CD4-positive, alpha-beta T cell treated with Interleukin-15 for 4 hours (primary cell): Measurements from ENCODE around the gene CHRNA3.

Experiments
- DNase-seq: peaks from one replicate; pipeline ENCODE4 v3.0.0-alpha.2; 2020; ENCODE audit warnings: low spot score

CHRNA3 gene

DNA sequence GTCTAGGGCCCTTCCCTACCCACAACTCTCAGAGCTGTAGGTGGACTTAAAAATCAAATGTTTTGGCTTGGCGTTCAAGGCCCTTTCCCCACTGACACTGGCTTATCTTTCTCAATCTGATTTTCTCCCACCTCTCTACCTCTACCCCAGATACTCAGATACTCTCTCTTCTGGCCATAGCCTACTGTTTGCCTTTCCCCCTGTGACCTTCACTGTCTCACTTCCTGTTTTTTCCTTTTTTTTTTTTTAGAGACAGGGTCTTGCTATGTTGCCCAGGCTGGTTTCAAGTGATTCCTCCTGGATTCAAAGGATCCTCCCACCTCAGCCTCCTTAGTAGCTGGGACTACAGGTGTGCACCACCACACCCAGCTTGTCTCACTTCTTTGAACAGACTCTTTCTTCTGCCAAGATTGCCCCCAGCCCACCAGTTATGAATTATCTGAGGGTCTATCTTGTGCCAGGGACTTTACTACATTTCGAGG lies 15.6 kb upstream of the CHRNA3 start:
- no peak for DNase-seq

DNA sequence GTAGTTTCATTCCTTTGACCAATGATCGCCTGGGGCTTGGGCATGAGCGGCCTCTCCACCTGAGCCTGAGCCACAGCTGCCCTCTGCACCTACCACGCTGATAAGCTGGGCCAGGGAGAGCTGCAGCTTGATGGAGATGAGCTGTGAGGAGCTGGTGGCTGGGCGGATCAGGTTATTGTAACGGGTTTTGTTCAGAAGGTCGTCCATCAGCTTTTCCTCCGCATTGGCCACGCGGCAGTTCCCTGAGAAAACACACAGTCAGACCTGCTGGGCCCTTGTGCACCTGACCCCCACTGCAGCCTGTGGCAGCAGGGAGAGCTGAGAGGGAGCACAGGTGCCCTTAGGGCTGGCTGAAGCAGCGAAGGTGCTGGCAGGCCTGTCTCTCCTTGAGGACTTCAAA lies 14.6 kb upstream of the CHRNA3 start:
- no peak for DNase-seq

GRCh38 chr15:78634210-78635145 lies 13.7 kb upstream of the CHRNA3 start:
- DNase-seq: no peak

- no peak for DNase-seq
These were observed 12.6 kb upstream of the CHRNA3 start for GRCh38 chr15:78633348-78633747.

- DNase-seq: no peak
These were observed 10.3 kb upstream of the CHRNA3 start for GRCh38 chr15:78630886-78631633.

- no peak for DNase-seq
These were observed 8.9 kb upstream of the CHRNA3 start for GRCh38 chr15:78629716-78630065.

DNA sequence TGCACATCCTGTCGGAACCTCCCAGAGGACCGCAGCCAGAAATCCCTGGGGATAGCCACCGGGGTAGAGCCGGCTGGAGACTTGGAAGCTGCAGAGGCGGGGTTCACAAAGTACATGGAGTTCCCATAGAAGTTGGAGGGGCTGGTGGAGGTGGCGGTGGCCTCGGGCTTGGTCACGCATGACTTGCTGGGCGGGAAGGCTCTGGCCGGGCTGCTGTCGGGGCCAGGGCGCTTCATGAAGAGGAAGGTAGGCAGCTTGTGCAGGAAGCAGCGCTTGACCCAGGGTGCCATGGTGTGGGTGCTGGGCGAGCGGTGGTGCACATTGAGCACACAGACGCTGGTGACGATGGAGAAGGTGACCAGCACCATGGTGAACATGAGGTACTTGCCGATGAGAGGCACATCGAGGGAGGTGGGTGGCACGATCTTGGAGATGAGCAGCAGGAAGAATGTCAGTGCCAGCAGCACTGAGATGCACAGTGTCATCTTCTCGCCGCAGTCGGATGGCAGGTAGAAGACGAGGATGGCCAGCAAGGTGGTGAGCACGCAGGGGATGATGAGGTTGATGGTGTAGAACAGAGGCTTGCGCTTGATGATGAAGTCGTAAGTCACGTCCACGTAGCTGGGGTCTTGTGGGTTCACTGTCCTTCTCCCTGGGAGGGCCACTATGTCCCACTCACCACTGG lies 8.4 kb upstream of the CHRNA3 start:
- no peak for DNase-seq

DNA sequence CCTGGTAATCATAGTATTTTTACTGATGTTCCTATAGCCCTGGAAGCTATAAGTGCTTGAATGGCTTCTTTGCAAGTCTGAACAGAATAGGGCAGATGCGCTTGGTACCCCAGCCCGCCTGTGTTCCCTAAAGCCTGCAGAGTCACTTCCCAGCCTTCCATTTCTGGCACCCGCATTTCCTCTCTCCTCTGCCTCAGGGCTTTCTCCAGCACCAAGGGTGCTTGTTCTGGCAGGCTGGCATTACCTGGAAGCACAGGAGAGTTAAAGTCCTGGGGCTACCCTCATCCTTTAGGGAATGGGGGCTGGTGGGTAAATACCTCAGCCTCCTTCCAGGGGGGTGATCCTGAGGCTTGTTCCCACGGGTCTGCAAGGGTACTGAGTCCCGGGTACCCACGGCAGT lies 7.4 kb upstream of the CHRNA3 start:
- no peak for DNase-seq

DNA sequence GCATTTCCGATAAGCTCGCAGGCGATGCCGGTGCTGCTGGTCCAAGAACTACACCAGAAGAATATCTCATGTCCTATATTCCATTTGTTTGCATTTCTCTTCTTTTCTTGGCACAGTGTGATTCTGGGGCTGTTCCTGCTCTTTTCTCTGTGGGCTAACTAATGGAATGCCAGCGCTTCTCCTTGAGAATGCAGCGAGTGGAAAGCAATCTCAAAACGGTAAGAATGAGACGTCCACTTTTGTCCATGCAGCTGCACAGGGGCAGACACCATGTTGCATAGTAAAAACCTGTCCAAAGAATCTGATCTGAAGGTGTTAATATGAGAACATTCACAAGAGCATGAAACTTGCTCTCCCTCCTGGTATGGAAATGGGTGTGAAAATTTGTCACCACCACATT lies 6.6 kb upstream of the CHRNA3 start:
- no peak for DNase-seq

DNA sequence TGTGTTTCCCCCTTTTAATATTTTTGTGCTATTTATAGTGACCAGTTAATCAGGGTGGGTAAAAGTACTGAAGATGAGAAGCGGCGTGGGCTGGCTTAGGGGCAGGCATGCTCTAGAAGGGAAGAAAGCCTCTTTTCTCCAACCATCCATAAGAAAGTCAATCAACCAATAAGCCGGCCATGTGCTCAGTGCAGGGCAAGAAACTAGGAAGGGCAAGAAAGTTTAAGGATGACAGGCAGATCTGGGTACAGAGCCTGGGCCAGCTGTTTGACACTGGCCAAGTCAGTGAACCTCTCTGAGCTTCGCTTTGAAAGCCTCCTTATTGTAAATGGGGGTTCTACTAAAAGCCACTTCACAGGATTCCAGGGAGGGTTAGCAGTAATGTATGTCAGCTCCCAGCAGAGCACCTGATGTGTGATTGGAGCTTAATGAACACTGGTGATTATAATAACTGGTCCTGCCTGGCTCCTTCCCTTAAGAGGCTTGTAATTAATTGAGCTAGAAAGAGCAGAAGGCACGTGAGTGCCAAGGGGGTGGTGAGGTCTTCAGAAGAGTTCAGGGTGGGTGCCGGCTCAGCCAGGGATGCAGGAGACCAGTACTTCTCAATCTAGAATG lies 5.7 kb upstream of the CHRNA3 start:
- no peak for DNase-seq

DNA sequence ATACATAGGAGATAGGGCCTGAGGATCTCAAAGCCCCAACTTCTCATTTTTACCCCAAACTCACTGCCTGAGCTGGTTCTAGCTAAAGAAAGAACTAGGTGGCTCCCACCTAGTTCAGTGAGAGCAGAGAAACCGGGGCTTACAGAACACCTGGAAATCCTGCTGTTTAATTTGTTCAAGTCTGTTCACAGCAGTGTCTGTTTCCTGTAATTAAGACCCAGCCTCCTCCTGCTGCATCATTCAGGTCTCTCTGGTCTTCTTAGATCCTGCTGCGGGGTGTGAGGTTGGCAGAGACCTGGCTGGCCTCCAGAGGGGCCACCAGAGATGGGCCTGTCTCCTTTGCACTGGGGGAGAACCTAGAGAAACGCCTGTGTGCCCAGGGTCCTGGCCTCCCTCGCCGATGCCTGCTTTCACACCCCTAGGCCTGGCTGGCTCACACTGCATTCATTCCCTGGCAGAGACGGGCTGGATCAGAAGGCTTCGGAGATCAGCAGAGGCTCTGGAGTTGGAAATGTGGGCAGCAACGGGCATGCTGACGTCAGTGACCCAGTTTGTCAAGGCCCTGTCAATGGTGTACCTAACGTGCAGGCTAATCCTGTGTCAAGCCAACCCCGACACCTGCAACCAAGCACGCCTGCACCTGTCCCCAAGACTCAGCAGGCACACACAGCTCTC lies 4.9 kb upstream of the CHRNA3 start:
- no peak for DNase-seq

DNA sequence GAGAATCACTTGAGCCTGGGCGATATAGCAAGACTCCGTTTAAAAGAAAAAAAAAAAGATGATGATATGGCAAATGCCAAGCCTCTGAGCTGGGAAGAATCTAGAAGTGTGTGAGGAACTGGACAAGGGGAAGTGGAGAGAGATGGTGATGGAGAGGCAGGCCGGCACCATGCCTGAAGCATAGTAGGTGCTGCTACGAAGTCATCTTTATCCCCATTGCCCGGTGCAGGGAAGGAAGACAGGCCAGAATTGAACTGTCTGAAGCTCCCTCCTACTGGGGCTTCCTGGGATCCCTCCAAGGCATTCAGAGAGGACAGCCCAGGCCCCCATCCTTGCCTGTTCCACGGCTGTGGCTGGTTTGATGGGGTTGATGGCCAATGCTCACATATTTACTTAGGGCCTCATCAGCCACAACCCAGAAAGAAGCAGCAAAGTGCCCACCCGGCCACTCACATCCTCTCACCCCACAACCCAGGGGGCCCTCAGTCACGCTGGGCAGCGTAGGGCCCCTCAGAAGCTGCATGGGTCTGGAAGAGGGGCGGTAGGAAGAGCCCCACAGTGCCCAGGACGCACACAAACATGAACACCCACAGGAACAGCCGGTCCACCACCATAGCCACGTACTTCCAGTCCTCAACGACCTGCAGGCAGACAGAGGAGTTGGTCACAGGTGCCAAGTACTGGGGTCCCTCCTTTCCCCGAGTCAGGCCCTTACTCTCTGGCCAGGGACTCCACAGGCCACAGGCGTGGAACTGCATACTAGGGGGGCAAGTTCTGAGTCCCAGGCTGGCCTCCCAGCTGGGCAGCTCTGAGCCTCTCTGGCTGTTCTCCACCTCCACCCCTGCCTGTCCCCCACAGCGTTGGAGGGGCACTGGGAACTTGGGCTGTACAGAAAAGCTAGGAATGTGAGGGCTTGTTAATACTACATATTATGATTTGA lies 4.1 kb upstream of the CHRNA3 start:
- DNase-seq: no peak

DNA sequence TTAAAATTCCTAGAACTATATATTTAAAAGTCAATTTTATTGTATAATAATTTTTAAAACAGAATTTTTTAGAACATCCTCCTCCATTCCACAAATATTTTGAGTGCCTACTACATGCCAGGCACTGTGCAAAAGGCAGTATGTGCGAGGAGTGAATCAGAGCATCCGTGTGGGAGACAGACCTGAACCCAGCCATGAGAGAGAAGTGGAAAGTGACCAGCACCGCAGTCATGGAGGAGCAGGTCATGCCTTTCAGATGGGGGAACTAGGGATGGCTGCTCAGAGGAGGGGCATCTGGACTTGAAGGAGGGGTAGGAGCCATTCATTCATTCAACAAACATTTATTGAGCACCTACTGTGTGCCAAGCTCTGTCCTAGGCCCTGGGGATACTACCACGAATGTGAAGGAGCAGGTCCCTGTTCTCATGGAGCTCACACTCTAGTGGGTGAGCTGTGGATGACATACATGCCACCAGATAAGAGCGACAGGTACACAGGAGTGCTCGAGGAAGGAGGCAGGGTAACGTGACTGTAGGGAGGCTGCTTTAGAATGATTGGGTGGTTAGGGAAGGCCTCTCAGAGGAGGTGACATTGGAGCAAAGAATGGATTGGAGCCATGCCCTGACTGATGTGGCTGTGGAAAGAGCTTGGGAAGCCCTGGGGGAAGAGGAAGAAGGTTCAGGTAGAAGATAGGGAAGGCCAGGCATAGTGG lies 3.1 kb upstream of the CHRNA3 start:
- no peak for DNase-seq

- no peak for DNase-seq
These were observed 1.1 kb upstream of the CHRNA3 start for GRCh38 chr15:78621810-78622402.

GRCh38 chr15:78620021-78620526 lies 722 bp downstream of the CHRNA3 start:
- no peak for DNase-seq

GRCh38 chr15:78619022-78619950 lies 1.5 kb downstream of the CHRNA3 start:
- DNase-seq: no peak

DNA sequence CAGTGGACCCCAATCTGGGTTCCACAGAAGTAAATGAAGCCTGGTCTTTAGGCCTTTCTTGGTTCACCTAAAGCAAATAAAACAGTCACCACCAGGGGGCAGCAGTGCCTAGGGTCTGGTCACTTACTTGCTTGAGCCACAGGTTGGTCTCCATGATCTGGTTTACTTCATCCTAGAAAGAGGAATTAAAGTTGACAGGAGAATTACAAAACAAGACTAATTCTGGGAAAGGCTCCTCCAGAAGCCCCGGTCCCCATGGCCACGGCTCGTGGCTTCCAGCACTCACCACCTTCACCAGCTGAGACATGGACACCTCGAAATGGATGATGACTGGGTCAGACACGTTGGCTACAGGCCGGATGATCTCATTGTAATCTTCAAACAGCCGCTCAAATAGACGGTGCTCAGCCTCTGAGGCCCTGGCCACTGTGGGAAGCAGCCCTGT lies 2.3 kb downstream of the CHRNA3 start:
- DNase-seq: peak; percentile 76

DNA sequence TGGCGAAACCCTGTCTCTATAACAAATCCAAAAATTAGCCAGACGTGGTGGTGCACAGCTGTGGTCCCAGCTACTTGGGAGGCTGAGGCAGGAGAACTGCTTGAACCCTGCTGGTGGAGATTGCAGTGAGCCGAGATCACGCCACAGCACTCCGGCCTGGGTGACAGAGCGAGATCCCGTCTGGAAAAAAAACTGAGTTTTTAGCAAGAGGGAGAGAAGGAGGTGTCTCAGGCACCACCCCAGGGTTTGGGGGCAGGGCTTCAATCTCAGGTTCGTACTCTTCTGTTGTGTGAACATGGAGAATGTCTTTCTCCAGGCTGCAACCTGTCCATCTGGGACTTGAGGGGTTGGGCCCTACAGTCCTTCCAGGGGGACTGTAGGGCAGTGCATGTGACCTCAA lies 2.7 kb downstream of the CHRNA3 start:
- no peak for DNase-seq
